GM12878 (cell line): ENCODE results near the gene LARP4B.

Experiments
- DPF2 ChIP-seq: fragments of 450-650 bp; IDR thresholded peaks from 2 replicates; pipeline ENCODE4 v1.6.1; 2017; ENCODE audit warnings: mild to moderate bottlenecking
- EED ChIP-seq: sonication (generic); IDR thresholded peaks from 2 replicates; pipeline ENCODE4 v1.6.1; 2016; ENCODE audit warnings: antibody characterized with exemption, low read depth
- ESRRA ChIP-seq: IDR thresholded peaks from 2 replicates; pipeline ENCODE4 v1.6.1; 2012; ENCODE audit warnings: mild to moderate bottlenecking, low read length, improper control_type of control experiment
- GATAD2B ChIP-seq: fragments of 450-650 bp; conservative IDR thresholded peaks from 2 replicates; pipeline ENCODE4 v1.6.1; 2017; ENCODE audit warnings: low read depth, mild to moderate bottlenecking, moderate library complexity
- MXI1 ChIP-seq: fragments of 150-350 bp; IDR thresholded peaks from 2 replicates; pipeline ENCODE4 v1.6.1; 2011; ENCODE audit warnings: low read depth, mild to moderate bottlenecking, inconsistent platforms, low read length, improper control_type of control experiment
- SIN3A ChIP-seq: IDR thresholded peaks from 2 replicates; pipeline ENCODE4 v1.6.1; 2012; ENCODE audit warnings: low read depth, low read length, improper control_type of control experiment
- SKIL ChIP-seq: fragments of 450-650 bp; IDR thresholded peaks from 2 replicates; pipeline ENCODE4 v1.6.1; 2017; ENCODE audit warnings: mild to moderate bottlenecking, low read depth, inconsistent platforms; ENCODE audit not compliant: poor library complexity, severe bottlenecking
- ZNF274 ChIP-seq: IDR thresholded peaks from one replicate; pipeline ENCODE4 v1.8.0; 2011; ENCODE audit not compliant: insufficient read length, insufficient read depth

- TF ChIP-seq SIN3A, result no peak
- TF ChIP-seq ESRRA, result no peak
- no peak for TF ChIP-seq EED
- TF ChIP-seq ZNF274, result no peak
- TF ChIP-seq DPF2, result no peak
- no peak for TF ChIP-seq MXI1
- no peak for TF ChIP-seq SKIL
- no peak for TF ChIP-seq GATAD2B
These were observed 145.7 kb downstream of the LARP4B start for GRCh38 chr10:785861-786214.
